Prostate gland (tissue), 2 donors: ENCODE results near the gene HOXD11. TPM values are rescaled to one million over a fixed set of nuclear protein-coding genes. Genes with fewer than 3 reads are reported as not detected.

Experiments used
- DNase-seq: peaks from one replicate; pipeline ENCODE4 v3.0.0-alpha.2; 2019; ENCODE audit warnings: low spot score
- H3K27ac ChIP-seq, 2 donors: fragments of 200-600 bp; sonication (generic); 2 replicates each; pipeline ENCODE4 v1.5.1; 2017 to 2019
- H3K27me3 ChIP-seq: fragments of 200-600 bp; sonication (generic); replicated peaks from 2 replicates; pipeline ENCODE4 v1.5.1; 2019; ENCODE audit not compliant: insufficient read depth
- H3K36me3 ChIP-seq, 2 donors: fragments of 200-600 bp; sonication (generic); 1 replicate in 1 of 2; 2 replicates in 1 of 2; pipeline versions ENCODE4 v1.5.1 to v1.8.1; 2017 to 2019
- H3K4me1 ChIP-seq: fragments of 200-600 bp; sonication (generic); replicated peaks from 2 replicates; pipeline ENCODE4 v1.5.1; 2019
- H3K4me3 ChIP-seq, 2 donors: fragments of 200-600 bp; sonication (generic); 2 replicates each; pipeline ENCODE4 v1.5.1; 2017 to 2019
- H3K9me3 ChIP-seq: fragments of 200-600 bp; sonication (generic); 2 replicates; pipeline ENCODE4 v1.5.1; 2017
- CTCF ChIP-seq, 4 experiments: fragments of 200-600 bp in 2 of 4; fragments of 450-650 bp in 2 of 4; sonication (generic) in 2 of 4; IDR thresholded peaks; 1 replicate in 3 of 4; 2 replicates in 1 of 4; pipeline ENCODE4 v1.5.1; 2016 to 2019; ENCODE audit warnings: antibody characterized with exemption in 4 of 4, mild to moderate bottlenecking in 2 of 4, moderate library complexity in 2 of 4
- POLR2A ChIP-seq: fragments of 450-650 bp; IDR thresholded peaks from one replicate; pipeline ENCODE4 v1.6.1; 2016; ENCODE audit warnings: antibody characterized with exemption, mild to moderate bottlenecking
- POLR2AphosphoS5 ChIP-seq: sonication (generic); formaldehyde crosslinking; IDR thresholded peaks from one replicate; pipeline ENCODE4 v1.6.1; 2017; ENCODE audit warnings: antibody characterized with exemption
- WGBS: methylation state at CpG from one replicate; pipeline ENCODE4 v1.1.5; 2018; 5-methylcytosine and 5-hydroxymethylcytosine counted together
- intact Hi-C: fragments of 100-400 bp; cut with DNase I; formaldehyde crosslinking; loops from one replicate; pipeline ENCODE4 v1.14.2; 2022
- total RNA-seq, 2 donors: library from RNA; depleted of rRNA; stranded (reverse); fragments of >200 nt; gene quantifications; one replicate each; pipeline ENCODE4 v1.1.0, GENCODE V29; 2016

The HOXD11 gene
- total RNA-seq, 2 donors from 2014 or later, result 8.0 to 14.9 TPM

GRCh38 chr2:176110415-176111308 lies 3.6 kb downstream of the HOXD11 start:
- WGBS, result 31% methylated on average over 7 of the region's 7 CpGs
- H3K4me3 ChIP-seq, result no peak overlapping the region
- H3K27ac ChIP-seq, result no peak overlapping the region

DNA sequence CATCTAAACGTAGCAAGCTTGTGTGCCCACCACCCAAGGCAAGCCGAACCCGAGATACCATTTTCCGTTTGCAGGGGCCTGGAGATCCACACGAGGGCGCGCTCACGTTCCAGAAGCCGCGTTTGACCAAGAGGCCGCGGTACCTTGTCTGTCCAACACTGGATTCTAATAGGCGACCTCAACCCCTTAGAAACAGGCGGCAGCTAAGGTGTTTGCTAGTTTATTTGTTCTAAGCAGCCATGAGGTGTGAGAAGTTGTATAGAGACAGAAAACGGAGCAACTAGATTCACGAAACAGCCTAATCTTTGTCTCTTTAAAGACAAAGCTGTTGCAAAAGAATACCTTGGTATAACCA lies 4.2 kb downstream of the HOXD11 start:
- Histone ChIP-seq H3K4me1 (no peaks in the 10 kb centered on the region), H3K9me3 (no peaks in the 10 kb centered on the region), H3K36me3 (no peaks in the 10 kb centered on the region), H3K4me3 (no peak overlapping the region), H3K27ac (peak overlapping the region in 1 of 2 donors; percentile 4), H3K27me3 (peaks cover 15% of the 10 kb centered on the region)
- WGBS, result 16% methylated on average over 16 of the region's 16 CpGs
- TF ChIP-seq POLR2AphosphoS5 (peak; percentile 40), CTCF (IDR thresholded peaks at IDR 0.05) (peak in 3 of 4 experiments; percentile 39 to 52 (median 50)), POLR2A (no peak)
- intact Hi-C loops, result no loop called here
- no peak for DNase-seq

More at GRCh38 chr2:176110415-176111308, 3.6 kb downstream of the HOXD11 start:
- no peak for DNase-seq
- Histone ChIP-seq H3K9me3 (no peaks in the 10 kb centered on the region), H3K4me1 (no peaks in the 10 kb centered on the region), H3K36me3 (no peaks in the 10 kb centered on the region), H3K27me3 (peaks cover 17% of the 10 kb centered on the region)
- TF ChIP-seq POLR2AphosphoS5 (no peak), POLR2A (no peak), CTCF (IDR thresholded peaks at IDR 0.05) (no peak)
- intact Hi-C loops, result no loop called here

- no peak for DNase-seq
- Histone ChIP-seq H3K27ac (peak overlapping the region in 1 of 2 donors; percentile 6), H3K4me3 (peak overlapping the region; percentile 1 to 8), H3K9me3 (no peaks in the 10 kb centered on the region), H3K4me1 (no peaks in the 10 kb centered on the region), H3K27me3 (peaks cover 12% of the 10 kb centered on the region), H3K36me3 (no peaks in the 10 kb centered on the region)
- intact Hi-C loops, result no loop called here
- WGBS, result 28% methylated on average over 29 of the region's 29 CpGs
- no peak for TF ChIP-seq POLR2AphosphoS5
- no peak for TF ChIP-seq POLR2A
- no peak for TF ChIP-seq CTCF (IDR thresholded peaks at IDR 0.05)
These were observed 4.8 kb downstream of the HOXD11 start for GRCh38 chr2:176111846-176112374.

DNA sequence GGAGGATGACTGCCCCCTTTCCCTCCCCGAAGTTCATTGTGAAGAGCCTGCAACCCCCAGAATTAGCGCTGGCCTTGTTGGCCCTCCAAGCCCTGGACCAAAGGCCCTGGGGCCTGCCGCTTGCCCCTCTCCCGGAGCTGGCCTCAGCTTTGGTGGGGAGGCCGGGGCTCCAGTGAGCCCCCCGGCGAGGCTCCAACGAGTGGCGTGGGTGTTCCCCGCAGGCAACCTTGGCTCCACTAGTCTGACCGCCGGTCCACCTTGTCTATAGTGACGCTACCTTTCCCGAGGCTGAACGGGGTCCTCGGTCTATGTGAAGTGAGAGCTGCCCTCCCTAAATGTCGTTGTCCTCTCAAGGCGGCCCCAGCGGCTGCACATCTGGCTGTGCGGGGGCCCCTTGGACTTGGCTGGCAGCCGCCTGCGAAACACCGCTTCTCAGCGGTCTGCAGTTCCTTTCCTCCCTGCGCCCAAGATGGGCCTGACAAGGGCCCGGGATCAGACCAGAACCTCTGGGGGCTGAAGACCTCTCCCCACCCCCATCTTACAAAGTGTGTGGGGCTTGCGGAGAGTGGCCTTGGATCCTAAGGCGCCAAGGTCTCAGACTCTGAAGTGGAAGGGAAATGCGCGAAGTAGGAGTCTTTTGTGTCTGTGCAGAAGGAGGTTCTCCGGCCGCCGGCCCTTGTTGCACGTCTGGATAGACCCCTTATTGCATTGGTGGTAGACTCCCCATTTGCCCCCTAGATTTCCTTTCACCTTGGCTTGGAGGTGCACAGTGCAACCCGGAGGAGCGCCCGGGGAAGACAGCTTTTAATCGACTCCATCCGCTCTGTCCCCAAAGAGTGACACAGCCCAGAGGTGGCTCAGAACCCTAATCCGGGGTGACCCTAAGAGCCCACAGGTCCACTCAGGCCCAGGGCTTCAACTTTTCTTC lies 5.6 kb downstream of the HOXD11 start:
- intact Hi-C loops, result no loop called here
- Histone ChIP-seq H3K9me3 (no peaks in the 10 kb centered on the region), H3K27me3 (peaks cover 13% of the 10 kb centered on the region), H3K27ac (peak overlapping the region; percentile 6 to 15), H3K4me1 (no peaks in the 10 kb centered on the region), H3K36me3 (no peaks in the 10 kb centered on the region), H3K4me3 (peak overlapping the region; percentile 1 to 8)
- DNase-seq, result no peak
- WGBS, result 37% methylated on average over 37 of the region's 40 CpGs
- TF ChIP-seq POLR2A (no peak), POLR2AphosphoS5 (no peak), CTCF (IDR thresholded peaks at IDR 0.05) (no peak)
